HUES64 (cell line): Measurements from ENCODE around the gene ETFA.
"Not testable (repeated sequence)": the region's sequence is repeated elsewhere in the genome, so short reads cannot be mapped to it uniquely, and the experiment has no call there.

Source experiments
- H3K27ac ChIP-seq: 2 replicates; pipeline ENCODE4 v1.7.0; 2013; ENCODE audit warnings: low read depth, low read length, inconsistent platforms
- H3K27me3 ChIP-seq: 2 replicates; pipeline ENCODE4 v1.6.1; 2013; ENCODE audit warnings: mild to moderate bottlenecking, low read length; ENCODE audit not compliant: insufficient read depth
- H3K36me3 ChIP-seq: 2 replicates; pipeline ENCODE4 v1.6.1; 2013; ENCODE audit warnings: mild to moderate bottlenecking, low read length; ENCODE audit not compliant: insufficient read depth
- H3K4me1 ChIP-seq: 2 replicates; pipeline ENCODE4 v1.6.1; 2013; ENCODE audit warnings: mild to moderate bottlenecking, low read length, moderate library complexity; ENCODE audit not compliant: insufficient read depth
- H3K4me3 ChIP-seq: 2 replicates; pipeline ENCODE4 v1.5.1; 2013; ENCODE audit warnings: mild to moderate bottlenecking, low read length, moderate library complexity
- H3K9ac ChIP-seq: 2 replicates; pipeline ENCODE4 v1.6.1; 2013; ENCODE audit warnings: mild to moderate bottlenecking, low read depth, low read length
- H3K9me3 ChIP-seq: 2 replicates; pipeline ENCODE4 v1.6.1; 2013; ENCODE audit warnings: low read depth, low read length; ENCODE audit not compliant: insufficient read depth
- WGBS: fragments of 150-250, 120-280 bp; methylation state at CpG from one replicate; pipeline ENCODE4 v1.1.7; 2013; ENCODE audit warnings: missing lambda C conversion rate; 5-methylcytosine and 5-hydroxymethylcytosine counted together

ETFA gene

DNA sequence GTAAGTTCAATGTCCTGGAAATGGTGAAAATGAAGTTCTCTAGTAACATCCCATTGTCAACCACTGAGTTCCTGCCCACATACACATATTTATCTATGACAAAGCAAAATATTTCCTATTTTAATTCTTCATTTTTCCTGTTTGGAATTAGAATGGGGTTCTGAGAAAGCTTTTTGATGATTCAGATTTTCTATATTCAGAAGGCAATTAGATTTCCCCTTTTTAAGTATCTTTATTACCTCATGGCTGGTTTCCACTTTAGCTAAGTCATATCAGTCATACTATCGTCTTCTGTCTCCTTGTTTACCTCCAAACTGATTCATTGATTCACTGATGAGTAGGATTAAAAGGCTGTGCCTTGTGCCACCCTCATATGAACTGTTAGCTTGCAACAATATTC lies 17.9 kb downstream of the ETFA start:
- peaks cover 4% of the 10 kb centered on the region; the same call in 1 of the 2 replicates for H3K36me3 ChIP-seq
- H3K9me3 ChIP-seq = no peaks in the 10 kb centered on the region
- H3K27ac ChIP-seq = no peak overlapping the region
- H3K4me1 ChIP-seq = no peaks in the 10 kb centered on the region
- H3K4me3 ChIP-seq = no peak overlapping the region
- H3K9ac ChIP-seq = no peak overlapping the region
- no peaks in the 10 kb centered on the region for H3K27me3 ChIP-seq
- WGBS = 100% methylated on average over 1 of the region's 1 CpG

DNA sequence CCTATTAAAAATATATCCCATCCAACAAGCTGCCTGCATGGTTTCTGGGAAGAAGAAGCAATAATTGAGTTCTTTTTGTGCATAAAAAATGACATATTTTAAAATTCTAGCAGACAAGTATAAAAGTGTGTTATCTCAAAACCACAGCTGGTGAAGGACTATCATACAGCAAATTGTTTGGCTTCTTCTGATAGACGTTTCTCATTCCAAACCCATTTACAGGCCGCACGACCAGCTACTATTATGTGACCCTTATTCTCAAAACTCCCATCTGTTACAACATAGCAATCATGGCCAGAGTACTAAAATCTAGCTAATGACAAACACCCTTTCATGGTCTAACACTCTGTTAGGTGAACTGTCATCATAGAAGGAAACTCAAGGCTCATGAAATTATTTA lies 21.7 kb downstream of the ETFA start:
- H3K9ac ChIP-seq = no peak overlapping the region
- H3K27ac ChIP-seq = no peak overlapping the region
- no peaks in the 10 kb centered on the region for H3K4me1 ChIP-seq
- peaks cover 36% of the 10 kb centered on the region for H3K36me3 ChIP-seq
- H3K27me3 ChIP-seq = no peaks in the 10 kb centered on the region
- WGBS = 94% methylated on average over 3 of the region's 3 CpGs
- H3K9me3 ChIP-seq = no peaks in the 10 kb centered on the region
- no peak overlapping the region for H3K4me3 ChIP-seq

GRCh38 chr15:76286271-76286879 lies 24.9 kb downstream of the ETFA start:
- Histone ChIP-seq H3K27me3 (no peaks in the 10 kb centered on the region), H3K9ac (no peak overlapping the region), H3K9me3 (no peaks in the 10 kb centered on the region), H3K27ac (no peak overlapping the region), H3K4me1 (no peaks in the 10 kb centered on the region), H3K4me3 (no peak overlapping the region), H3K36me3 (peaks cover 60% of the 10 kb centered on the region)
- 91% methylated on average over 3 of the region's 4 CpGs for WGBS

DNA sequence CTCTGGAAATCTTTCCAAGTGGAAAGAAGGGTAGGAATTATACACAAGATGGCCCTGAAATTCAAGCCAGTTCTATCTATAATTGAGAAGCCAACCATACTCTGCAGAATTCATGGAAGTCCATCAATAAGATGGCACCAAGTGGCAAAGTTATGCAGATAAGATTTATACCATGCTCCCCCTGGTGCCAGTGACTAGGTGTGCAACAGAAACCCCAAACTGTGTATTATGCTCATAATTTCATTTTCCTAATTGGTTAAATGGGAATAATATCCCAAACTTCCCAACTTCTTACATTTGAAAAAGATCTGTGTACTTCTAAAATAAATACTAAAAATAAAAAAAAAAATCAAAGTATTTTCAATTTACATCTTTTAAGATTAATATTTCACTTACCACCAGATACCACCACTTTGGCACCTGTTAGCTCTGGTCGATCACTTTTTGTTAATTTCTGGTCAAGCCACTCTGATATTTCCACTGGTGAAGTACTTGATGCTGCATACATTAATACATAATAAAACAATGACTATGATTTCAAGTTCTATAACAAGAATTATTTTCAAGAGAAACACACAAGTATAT lies 25.9 kb downstream of the ETFA start:
- Histone ChIP-seq H3K9ac (no peak overlapping the region), H3K4me1 (no peaks in the 10 kb centered on the region), H3K27me3 (no peaks in the 10 kb centered on the region), H3K4me3 (no peak overlapping the region), H3K9me3 (no peaks in the 10 kb centered on the region), H3K27ac (no peak overlapping the region), H3K36me3 (peaks cover 56% of the 10 kb centered on the region)
- 100% methylated on average over 1 of the region's 1 CpG for WGBS

GRCh38 chr15:76282465-76282864 lies 28.8 kb downstream of the ETFA start:
- H3K36me3 ChIP-seq = peaks cover 61% of the 10 kb centered on the region
- no peak overlapping the region for H3K27ac ChIP-seq
- H3K4me3 ChIP-seq = no peak overlapping the region
- no peak overlapping the region for H3K9ac ChIP-seq
- WGBS = 100% methylated on average over 2 of the region's 3 CpGs
- no peaks in the 10 kb centered on the region for H3K9me3 ChIP-seq
- no peaks in the 10 kb centered on the region for H3K4me1 ChIP-seq
- no peaks in the 10 kb centered on the region for H3K27me3 ChIP-seq

DNA sequence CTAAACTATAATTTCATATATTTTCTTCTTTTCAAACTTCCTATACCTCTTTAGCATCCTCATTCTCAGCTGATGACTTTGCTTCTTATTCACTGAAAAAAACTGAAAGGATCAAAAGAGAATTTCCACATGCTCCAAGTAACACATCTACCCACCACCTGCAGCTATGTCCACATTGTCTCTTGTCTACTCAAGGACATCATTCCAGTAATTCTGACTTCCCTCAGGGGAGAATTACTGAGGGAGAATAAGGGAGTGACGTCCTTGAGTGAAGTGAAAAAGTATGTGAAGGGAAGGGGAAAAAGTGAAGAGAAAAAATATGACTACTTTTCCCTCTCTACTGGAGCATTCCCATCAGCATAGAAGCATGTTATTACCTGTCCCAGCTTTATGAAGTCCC lies 32.6 kb downstream of the ETFA start:
- peaks cover 39% of the 10 kb centered on the region for H3K36me3 ChIP-seq
- H3K9me3 ChIP-seq = no peaks in the 10 kb centered on the region
- no peaks in the 10 kb centered on the region for H3K27me3 ChIP-seq
- H3K9ac ChIP-seq = no peak overlapping the region
- WGBS = no CpG with 5 or more reads among the region's 1 CpG
- no peak overlapping the region for H3K27ac ChIP-seq
- no peak overlapping the region for H3K4me3 ChIP-seq
- H3K4me1 ChIP-seq = peaks cover 3% of the 10 kb centered on the region; the same call in 1 of the 2 replicates

DNA sequence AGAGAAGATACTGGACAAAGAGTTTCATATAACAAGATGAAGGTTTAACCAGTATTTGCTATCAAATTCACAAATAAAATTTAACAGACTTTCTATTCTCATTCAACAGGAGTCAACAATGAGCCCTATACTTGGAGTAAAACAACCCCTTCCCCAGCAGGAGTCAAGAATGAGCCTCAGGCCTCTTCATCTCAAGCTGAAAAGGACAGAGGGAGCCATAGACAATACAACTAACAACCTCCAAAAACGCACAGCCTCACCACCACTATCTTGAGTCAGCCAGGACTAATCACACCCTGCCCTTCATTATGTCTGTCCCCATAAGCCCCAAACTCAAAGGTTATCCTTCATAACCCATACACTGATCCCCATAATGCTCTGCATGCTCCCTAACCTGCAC lies 36.4 kb downstream of the ETFA start:
- Histone ChIP-seq H3K4me1 (peaks cover 3% of the 10 kb centered on the region; the same call in 1 of the 2 replicates), H3K36me3 (peaks cover 49% of the 10 kb centered on the region), H3K27me3 (no peaks in the 10 kb centered on the region), H3K27ac (no peak overlapping the region), H3K9ac (no peak overlapping the region), H3K9me3 (no peaks in the 10 kb centered on the region), H3K4me3 (no peak overlapping the region)
- WGBS = 72% methylated on average over 1 of the region's 1 CpG

DNA sequence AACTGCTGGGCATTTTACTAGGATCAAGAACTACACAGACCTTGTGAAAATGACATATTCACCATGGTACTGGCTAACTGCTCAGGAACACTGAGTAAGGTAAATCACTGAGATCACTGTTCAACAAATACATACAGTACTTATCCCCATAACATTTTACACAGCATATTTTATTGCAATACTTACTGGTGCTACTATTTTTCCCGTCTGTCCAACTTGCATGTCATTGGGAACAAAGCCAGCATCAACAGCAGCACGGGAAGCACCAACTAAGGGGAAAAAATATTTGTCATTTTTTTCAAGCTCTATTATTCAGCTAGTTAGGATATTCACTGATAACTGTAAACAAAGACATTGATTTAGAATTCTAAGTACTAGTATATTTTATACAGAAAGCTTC lies 37.0 kb downstream of the ETFA start:
- no peak overlapping the region for H3K4me3 ChIP-seq
- no peaks in the 10 kb centered on the region for H3K27me3 ChIP-seq
- no peak overlapping the region for H3K27ac ChIP-seq
- H3K9ac ChIP-seq = no peak overlapping the region
- WGBS = 96% methylated on average over 2 of the region's 2 CpGs
- no peaks in the 10 kb centered on the region for H3K9me3 ChIP-seq
- peaks cover 55% of the 10 kb centered on the region for H3K36me3 ChIP-seq
- peaks cover 3% of the 10 kb centered on the region; the same call in 1 of the 2 replicates for H3K4me1 ChIP-seq

GRCh38 chr15:76270876-76271275 lies 40.4 kb downstream of the ETFA start:
- Histone ChIP-seq H3K36me3 (peaks cover 68% of the 10 kb centered on the region), H3K9me3 (peaks cover 27% of the 10 kb centered on the region; the same call in 1 of the 2 replicates), H3K4me3 (no peak overlapping the region), H3K27me3 (no peaks in the 10 kb centered on the region), H3K9ac (no peak overlapping the region), H3K27ac (no peak overlapping the region), H3K4me1 (peaks cover 3% of the 10 kb centered on the region; the same call in 1 of the 2 replicates)
- 98% methylated on average over 5 of the region's 6 CpGs for whole genome bisulfite sequencing

DNA sequence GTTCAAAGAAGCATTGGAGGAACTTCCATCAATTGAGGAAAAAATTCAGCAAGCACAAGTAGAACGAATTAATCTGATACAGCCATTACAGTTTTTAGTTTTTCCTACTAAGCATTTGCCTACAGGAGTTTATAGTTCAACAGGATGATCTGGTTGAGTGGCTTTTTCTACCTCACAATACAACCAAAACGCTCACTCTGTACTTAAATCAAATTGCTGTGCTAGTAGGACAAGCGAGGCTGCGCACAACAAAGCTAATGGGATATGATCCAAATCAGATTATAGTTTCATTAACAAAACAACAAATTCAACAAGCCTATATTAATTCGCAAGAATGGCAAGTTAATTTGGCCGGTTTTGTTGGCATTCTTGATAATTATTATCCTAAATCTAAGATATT lies 44.2 kb downstream of the ETFA start:
- H3K27me3 ChIP-seq = no peaks in the 10 kb centered on the region
- H3K36me3 ChIP-seq = peaks cover 76% of the 10 kb centered on the region
- no peaks in the 10 kb centered on the region for H3K4me1 ChIP-seq
- no peak overlapping the region for H3K9ac ChIP-seq
- WGBS = 100% methylated on average over 6 of the region's 6 CpGs
- no peak overlapping the region for H3K4me3 ChIP-seq
- H3K27ac ChIP-seq = no peak overlapping the region
- peaks cover 63% of the 10 kb centered on the region for H3K9me3 ChIP-seq

GRCh38 chr15:76265769-76266168 lies 45.5 kb downstream of the ETFA start:
- H3K27ac ChIP-seq, H3K9ac ChIP-seq, H3K27me3 ChIP-seq, H3K4me1 ChIP-seq, H3K4me3 ChIP-seq: not testable (repeated sequence)
- Histone ChIP-seq H3K36me3 (peaks cover 76% of the 10 kb centered on the region), H3K9me3 (peaks cover 67% of the 10 kb centered on the region)
- WGBS = no CpG with 5 or more reads among the region's 2 CpGs
